Inflammatory macrophage (primary cell): ENCODE results near the gene CEP95.
"Not testable (repeated sequence)": the region's sequence is repeated elsewhere in the genome, so short reads cannot be mapped to it uniquely, and the experiment has no call there.

ENCODE experiments used
- DNase-seq, 2 donors: peaks; one replicate each; pipeline ENCODE4 v3.0.0-alpha.2; 2020 to 2022
- total RNA-seq, 18 experiments: gene quantifications; one replicate each; lab custom pipeline; 2026; ENCODE audit warnings: mixed read lengths in 6 of 18, inconsistent platforms in 2 of 18; lab: John Stamatoyannopoulos, UW

Gene CEP95, protein sequence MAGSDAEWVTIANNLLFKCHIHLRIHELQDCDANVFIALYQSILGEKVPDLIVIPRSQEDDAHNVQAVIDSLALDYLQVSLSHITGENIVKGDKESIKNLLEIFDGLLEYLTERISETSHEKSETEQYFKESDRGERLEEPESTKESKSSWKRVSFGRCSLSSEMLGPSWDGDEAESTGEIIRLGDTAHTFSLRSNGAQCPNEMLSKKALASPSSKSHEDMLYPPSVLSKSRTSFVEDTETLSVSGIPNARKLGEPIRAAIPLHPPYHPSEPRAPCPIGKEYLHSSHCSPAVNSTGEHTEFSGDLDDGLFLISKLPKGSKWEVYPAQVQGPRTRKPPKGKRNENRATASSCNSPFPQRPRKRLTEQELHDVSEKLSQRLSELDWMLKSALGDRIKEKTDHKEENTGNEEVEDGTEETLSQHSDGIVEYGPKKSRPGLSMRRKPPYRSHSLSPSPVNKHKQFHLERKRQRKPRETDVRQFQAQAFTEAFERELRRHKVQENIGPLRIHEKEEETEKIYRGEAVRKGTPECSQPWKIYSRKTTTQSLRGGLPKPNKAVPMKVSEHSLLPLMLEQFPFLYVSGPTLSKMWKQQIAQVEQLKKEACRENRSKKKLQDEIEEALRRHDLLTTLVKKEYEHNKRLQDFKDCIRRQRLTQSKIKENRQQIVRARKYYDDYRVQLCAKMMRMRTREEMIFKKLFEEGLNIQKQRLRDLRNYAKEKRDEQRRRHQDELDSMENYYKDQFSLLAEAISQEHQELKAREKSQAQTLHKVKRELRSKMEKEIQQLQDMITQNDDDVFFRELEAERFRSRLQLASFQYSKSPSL
- total RNA-seq = 9.5 to 28.8 (median 17.4) reads per million in 18 experiments

DNA sequence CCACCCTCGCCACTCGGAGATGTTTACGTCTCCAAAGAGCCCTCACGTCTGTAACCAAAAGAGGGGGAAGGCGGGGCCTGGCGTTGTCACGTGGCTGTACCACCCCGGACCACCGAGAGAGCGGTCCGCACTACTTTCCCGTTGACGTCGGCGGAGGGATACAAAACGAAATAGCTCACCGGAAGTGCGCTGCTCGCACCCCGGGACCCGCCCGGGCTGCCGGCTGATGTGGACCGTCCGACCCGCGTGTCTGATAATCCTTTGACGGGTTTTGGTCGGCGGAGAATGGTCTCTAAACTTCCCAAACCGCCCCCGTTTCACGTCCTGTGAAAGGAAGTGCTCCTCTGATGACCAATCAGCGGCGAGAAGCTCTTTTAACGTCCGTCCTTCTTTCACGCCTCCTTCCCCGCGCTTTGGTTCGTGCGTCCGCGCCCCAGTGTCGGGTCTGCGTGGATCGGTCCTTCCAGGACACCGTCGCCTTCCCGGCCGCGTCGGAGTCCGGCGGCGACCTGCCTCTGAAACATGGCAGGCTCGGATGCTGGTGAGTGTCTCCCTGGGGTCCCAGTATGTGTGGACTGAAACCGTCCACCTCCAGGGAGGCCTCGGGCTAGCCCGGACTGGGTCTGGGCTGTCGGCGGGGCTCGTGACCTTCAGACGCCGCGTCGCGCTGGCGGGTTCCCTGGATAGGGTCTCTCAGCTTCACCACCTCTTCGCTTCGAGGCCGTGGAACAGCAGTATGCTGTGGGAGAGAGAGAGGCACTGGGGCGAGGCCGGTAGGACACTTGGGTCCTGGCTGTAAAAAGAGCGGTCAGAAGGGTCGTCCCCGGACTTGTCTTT is at the start of gene CEP95:
CEP95 (plus strand) TSS at position 402 of the 837 bp plus-strand sequence; CDS start at position 523, 121 bp downstream.
- peak; percentile 97 to 98 for DNase-seq

DNA sequence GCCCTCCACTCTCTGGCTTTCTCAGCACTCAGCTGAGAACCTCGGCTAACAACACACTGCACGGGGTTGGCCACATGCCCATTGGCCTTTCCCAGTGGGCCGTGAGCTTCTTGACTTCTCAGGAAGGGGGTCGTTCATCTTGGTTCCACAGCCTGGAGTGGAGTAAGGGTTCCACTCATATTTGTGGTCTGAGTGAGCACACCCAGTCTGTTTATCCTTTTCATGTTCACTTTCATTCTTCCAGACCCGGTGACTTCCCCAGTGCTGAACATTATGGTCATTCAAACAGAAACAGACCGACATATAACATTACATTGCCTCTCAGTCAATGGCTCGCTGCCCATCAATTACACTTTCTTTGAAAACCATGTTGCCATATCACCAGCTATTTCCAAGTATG is 49.6 kb upstream of the CEP95 start:
- DNase-seq = no peak

DNA sequence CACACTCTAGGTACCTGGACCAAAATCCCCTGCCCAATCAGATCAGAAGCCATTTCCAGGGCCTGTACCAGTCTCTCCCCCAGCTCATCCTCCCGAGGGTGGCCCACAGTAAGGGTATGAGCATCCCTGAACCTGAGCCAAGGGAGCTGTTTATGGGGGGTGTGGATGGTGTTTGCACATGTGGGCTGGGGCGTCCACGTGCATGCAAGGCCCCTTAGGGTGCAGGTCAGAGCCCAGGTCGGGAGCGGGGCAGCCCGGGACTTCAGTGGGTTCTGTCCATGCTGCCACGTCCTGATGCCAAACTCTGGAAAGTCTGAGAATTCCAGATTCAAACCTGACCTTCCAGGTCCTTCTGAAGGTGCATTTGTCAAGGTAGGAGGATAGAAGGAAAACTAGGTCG is 48.0 kb upstream of the CEP95 start:
- no peak for DNase-seq

DNA sequence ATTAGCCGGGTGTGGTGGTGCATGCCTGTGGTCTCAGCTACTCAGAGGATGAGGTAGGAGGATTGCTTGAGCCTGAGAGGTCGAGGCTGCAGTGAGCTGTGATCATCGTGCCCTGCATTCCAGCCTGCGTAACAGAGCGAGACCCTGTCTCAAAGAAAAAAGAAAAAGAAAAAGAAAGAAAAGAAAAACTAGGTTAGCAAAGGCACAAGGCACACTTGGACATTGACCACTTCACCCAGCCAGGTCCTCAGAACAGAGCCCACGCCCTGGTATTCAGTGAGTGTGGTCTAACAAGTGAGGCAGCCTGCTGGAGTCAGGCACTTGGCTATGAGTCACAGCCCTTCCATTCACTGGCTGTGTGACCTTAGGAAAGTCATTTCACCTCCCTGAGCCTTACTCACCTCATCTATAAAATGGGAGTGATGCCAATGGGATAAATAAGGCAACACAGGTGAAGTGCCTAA is 47.5 kb upstream of the CEP95 start:
- no peak for DNase-seq

DNA sequence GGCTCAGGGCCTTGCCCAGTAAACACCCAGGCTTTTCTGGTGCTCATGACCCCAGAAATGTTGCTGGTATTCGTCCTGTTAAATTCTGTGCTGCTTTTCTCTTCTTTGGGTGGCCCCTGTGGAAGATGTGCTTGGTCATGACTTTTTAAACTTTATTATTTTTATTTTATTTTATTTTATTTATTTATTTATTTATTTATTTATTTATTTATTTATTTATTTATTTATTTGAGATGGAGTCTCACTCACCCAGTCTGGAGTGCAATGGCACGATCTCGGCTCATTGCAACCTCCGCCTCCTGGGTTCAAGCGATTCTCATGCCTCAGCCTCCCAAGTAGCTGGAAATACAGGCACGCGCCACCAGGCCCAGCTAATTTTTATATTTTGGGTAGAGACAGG is 47.0 kb upstream of the CEP95 start:
- not testable (repeated sequence) for DNase-seq

DNA sequence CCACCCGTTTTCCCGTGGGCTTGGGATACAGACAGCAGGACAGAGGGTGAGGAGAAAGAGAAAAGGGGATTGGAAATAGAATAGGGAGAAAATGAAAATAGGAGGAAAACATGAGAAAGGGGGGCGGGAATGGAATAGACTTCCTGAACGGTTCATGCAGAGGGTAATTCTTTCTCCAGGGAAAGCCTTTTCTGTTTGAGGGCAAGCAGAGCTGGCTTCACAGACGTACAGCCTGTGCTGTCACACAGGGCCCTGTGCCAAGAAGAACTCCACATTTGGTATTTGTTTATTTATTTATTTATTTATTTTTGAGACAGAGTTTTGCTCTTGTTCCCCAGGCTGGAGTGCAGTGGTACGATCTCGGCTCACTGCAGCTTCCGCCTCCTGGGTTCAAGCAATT is 45.8 kb upstream of the CEP95 start:
- no peak for DNase-seq

DNA sequence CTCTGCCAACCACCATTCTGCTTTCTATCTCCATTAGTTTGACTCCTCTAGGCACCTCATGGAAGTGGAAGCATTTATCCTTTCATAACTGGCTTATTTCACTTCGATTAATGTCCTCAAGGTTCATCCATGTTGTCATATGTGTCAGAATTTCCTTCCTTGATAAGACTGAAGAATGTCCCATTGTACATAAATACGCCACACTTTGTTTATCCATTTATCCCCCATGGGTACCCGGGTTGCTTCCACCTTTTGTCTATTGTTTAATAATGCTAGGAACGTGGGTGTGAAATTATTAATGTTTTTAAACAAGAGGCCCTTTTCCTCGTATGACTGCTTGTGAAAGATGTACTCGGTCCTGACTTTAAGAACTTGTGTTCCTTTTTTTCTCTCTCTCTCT is 45.0 kb upstream of the CEP95 start:
- no peak for DNase-seq

DNA sequence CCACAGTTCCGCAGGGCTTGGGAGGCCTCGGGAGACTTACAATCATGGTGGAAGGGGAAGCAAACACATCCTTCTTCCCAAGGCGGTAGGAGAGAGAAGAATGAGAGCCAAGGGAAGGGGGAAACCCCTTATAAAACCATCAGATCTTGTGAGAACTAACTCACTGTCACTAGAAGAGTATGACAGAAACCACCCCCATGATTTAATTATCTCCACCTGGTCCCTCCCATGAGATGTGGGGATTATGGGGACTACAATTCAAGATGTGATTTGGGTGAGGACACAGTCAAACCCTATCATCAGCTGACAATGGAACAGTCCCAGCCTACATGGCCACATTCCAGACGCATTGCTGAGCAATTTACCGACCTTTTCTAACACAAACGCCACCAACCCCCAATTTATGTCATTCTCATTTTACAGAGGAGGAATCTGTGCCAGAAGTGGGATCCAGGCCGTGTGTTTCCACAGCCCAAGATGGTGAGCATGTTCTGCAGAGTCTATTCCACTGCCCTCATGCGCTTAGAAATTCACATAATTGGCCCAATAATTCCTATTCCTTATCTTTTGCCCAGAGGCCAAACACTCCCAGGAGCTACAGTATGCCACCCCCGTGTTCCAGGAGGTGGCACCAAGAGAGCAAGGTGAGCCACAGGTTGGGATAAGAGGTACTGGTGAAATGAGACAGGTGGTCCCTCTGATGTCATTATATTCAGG is 40.6 kb upstream of the CEP95 start:
- DNase-seq = no peak

DNA sequence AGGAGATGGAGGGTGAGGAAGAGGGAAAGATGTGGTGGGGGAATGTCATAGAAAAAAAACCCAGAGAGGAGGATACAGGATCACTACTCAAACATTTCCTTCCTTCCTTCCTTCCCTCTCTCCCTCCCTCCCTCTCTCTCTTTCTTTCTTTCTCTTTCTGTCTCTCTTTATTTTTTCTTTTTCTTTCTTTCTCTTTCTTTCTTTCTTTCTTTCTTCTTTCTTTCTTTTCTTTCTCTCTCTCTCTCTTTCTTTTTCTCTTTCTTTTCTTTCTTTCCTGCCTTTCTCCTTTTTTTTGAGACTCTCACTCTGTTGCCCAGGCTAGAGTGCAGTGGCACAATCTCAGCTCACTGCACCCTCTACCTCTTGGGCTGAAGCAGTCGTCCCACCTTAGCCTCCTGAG is 39.9 kb upstream of the CEP95 start:
- not testable (repeated sequence) for DNase-seq

DNA sequence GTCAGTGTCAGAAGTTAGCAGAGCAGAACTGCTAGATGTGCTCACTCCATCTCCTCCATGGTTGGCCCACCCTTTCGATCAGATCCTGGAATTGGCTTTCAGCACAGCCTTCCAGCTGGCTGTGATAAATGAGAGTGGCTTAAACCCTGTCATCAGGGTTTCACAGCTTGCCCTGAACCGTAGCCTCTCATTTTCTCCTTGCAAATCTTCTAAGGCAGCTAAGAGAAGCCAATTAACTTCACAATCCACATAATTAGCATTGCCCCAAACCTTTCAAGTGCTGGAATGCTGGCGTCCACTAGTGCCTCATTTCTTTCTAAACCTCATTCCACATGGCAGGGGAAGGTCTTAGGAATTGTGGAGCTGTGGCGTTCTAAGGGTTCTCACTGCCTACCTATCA is 36.2 kb upstream of the CEP95 start:
- no peak for DNase-seq

DNA sequence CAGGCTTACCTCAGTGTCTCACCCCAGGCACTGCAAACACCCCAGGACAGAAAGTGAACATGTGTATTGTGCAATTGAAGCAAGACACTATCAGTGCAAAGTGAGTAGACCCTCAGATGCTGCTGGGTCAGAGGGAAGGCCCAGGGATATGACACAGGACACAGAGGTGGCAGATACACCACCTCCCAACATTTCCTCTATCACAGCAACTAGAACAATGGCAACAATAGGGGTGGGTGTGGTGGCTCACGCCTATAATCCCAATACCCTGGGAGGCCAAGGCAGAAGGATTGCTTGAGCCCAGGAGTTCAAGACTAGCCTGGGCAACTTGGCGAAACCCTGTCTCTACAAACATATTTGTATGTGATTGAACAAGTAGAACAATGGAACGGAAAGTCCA is 35.3 kb upstream of the CEP95 start:
- DNase-seq = no peak

DNA sequence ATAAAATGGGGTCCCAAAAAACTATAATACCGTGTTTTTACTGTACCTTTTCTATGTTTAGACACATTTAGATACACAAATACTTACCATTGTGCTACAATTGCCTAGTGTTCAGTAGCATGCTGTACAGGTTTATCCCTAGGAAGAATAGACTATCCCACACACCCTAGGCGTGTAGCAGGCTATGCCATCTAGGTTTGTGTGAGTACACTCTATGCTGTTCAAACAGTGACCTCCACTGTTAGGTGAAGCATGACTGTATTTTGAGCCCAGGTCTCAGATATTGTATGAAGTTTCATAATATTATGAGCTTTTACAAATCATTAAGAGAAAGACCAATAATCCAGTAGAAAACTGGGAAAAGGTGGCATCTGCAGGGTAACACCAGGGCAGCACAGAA is 34.2 kb upstream of the CEP95 start:
- DNase-seq = no peak

DNA sequence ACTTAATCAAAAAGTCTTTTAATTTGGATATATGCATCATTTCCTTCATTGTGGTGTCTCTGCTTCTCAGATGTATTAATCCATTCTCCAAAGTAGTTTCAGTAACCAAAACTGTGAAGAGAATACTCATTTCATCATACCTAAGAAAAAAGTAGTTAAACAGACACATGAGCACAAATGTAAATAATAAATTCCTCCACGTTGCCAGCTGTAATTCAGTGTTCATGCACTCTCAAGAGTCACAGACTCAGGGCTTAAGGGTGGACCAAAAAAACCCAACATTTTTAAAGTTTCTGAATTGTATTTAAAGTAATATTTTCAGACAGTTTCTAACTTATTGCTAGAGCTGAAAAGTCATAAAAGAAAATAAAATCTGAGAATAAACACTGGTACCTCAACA is 28.9 kb upstream of the CEP95 start:
- DNase-seq = no peak

DNA sequence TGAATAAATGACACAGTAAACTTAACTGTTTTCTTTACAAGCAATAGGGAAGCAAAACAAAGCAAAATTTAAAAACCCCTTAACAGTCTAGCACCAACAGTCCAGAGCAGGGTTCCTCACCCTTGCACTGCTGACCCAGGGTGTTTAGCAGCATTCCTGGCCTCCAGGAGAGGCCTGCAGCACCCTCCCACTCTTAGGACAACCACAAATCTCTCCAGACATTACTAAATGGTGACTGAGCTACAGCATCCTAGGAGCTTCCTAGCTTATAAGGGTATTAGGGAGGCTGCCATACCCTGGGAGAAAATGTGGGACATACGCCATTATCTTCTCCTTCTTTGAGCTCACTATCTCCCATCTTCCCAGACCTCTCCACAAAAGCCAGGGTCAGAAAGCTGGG is 25.8 kb upstream of the CEP95 start:
- no peak for DNase-seq

DNA sequence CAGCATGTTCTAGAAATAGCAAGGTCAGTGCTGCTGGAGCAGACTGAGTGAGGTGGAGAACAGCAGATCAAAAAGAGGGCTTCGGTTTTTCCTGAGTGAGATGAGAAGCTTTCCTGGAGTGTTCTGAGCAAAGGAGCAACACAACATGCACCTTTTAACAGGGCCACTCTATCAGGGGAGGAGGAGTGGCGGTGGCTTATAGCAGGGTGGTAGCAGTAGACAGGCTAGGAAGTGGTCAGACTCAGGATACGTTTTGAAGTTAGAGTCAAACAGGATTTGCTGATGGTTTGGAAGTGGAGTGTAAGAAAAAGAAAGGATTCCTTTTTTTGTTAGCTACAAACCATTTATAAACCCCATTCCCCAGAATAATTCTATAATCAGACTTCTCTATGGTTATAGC is 22.4 kb upstream of the CEP95 start:
- DNase-seq = no peak

DNA sequence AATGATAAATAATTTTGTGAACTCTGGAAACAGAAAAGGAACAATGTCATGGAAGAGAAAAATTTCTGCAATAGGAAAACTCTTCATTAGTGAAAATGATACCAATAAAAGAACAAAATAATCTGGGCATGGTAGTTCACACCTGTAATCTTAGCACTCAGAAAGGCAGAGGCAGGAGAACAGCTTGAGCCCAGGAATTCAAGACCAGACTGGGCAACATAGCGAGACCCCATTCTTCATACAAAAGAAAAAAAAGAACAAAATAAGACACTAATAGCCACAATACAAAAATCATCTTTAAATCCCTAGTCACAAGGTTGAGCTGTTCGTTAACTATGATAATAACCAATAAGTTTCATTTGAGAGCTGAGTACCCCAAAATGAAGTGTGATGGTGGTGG is 18.5 kb upstream of the CEP95 start:
- DNase-seq = no peak

DNA sequence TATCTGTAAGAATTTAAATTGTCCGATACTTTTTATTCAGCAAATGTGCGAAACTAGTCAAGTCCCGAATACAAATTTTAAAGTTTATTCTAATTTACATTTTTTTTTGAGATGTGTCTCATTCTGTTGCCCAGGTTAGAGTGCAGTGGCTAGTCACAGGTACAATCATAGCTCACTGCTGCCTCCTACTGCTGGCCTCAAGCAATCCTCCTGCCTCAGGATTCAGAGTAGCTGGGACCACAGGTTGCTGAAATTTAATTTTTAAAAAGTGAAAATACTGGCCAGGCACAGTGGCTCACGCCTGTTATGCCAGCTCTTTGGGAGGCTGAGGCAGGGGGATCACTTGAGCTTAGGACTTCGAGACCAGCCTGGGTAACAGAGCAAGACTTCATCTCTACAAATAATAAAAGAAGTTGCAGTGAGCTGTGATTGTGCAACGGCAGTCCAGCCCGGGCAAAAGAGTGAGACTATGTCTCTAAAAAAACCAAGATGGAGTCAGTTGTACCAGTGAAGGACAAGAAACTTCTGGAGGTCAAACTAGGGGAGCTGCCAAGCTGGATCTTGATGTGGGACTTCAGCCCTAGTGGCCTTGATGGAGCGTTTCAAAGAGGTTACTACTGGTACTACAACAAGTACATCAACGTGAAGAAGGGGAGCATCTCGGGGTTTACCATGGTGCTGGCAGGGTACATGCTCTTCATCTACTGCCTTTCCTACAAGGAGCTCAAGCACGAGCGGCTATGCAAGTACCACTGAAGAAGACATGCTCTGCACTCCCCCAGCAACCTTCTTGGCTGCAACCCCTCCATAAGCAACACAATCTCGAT is 15.5 kb upstream of the CEP95 start:
- peak; percentile 43 to 54 for DNase-seq

DNA sequence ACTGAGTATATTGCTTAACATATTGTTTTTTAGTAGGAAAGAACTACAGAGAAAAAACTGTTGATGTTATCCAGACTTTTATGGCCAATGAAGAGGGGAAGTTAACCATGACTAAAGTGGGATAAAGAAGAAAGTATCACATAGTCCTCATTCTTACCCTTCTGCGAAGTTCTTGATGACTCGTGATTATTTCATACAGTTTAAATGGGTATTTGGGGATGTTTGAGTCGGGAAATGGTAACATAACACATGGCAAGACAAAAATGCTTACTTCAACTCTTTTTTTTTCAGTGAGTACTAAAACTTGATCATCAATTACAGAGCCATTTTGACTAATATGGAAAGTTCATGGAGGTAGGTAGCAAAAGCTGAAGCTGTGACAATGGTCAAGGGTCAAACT is 14.8 kb upstream of the CEP95 start:
- DNase-seq = no peak

DNA sequence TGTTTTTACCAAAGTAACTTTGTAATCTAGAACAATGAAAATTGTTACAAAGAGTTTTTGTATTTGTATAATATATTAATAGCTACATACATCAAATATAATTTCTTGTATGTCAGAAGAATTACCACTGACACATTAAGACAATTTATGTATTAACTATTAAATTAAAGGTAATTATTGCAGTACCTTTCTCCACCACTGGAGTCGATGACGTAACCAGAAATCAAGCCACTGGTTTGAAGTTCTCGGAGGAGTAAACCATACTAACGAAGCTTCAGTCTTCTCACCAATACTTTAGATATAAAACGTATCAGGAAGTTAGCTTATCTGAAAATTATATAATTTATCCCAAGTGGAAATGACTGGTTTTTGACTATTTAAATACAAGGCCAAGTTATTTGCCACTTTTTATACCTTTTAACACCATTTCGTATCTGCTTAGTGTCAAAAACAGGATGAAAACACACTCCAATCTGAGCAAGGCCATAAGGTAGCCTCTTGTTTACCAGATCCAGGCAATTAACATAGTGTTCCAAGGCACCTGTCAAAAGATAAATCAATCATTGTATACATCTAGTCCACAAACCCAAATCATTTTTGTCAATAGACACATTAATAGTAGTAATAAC is 14.2 kb upstream of the CEP95 start:
- DNase-seq = peak; percentile 35 to 62

DNA sequence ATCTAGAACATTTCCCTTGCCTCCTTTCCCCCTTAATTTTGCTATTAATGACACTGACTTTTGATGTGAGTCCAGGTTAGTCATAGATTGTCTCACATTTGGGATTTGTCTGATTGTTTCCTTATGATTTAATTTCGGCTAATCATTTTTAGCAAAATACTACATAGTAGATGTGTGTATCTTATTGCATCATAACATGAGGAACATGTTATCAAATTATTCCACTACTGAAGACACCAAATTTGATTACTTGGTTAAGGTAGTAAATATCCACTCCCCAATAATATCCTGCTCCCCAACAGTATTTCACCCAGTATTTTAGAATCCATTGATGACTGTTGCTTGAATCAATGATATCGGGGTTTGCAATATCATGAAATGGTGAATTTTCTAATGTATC is 12.7 kb upstream of the CEP95 start:
- no peak for DNase-seq

DNA sequence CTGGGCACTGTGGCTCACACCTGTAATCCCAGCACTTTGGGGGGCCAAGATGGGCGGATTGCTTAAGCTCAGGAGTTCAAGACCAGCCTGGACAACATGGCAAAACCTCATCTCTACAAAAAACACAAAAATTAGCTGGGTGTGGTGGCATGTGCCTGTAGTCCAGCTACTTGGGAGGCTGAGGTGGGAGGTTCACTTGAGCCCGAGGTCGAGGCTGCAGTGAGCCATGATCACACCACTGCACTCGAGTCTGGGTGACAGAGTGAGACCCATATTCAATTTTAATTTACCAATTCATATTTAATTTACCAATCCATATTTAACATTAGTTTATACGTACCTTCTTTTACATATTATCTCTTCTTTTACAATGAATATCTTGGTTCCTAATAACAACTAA is 11.5 kb upstream of the CEP95 start:
- DNase-seq = not testable (repeated sequence)
